Hematopoietic multipotent progenitor cell treated with erythropoietin and hydrocortisone succinate and interleukin-3 and kit ligand, for 17 days (in vitro differentiated cells): ENCODE measurements around the gene DOCK2.

Source experiments
- DNase-seq: peaks from one replicate; pipeline ENCODE4 v3.0.0-alpha.2; 2015; ENCODE audit warnings: low spot score

The DOCK2 gene

GRCh38 chr5:170126626-170127025 is 489.6 kb downstream of the DOCK2 start:
- DNase-seq, result no peak

DNA sequence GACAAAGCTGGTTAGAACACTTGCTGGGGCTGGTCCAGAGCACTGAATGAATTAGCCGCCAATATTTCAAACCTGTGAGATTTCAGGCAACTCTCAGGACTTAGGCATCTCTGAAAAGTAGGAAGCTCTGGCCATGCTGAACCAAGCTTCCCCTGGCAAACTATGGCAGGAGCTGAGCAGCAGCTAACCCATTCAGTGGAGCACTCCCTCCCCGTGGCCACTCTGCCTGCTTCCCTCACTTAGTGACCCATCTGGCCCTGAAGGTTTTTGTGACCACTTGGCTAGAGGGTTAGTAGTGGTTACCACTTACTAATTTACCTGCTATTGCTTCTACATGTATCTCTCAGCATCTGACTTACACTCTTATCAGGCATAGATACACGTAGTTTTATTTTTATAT is 494.2 kb downstream of the DOCK2 start:
- DNase-seq, result no peak

DNA sequence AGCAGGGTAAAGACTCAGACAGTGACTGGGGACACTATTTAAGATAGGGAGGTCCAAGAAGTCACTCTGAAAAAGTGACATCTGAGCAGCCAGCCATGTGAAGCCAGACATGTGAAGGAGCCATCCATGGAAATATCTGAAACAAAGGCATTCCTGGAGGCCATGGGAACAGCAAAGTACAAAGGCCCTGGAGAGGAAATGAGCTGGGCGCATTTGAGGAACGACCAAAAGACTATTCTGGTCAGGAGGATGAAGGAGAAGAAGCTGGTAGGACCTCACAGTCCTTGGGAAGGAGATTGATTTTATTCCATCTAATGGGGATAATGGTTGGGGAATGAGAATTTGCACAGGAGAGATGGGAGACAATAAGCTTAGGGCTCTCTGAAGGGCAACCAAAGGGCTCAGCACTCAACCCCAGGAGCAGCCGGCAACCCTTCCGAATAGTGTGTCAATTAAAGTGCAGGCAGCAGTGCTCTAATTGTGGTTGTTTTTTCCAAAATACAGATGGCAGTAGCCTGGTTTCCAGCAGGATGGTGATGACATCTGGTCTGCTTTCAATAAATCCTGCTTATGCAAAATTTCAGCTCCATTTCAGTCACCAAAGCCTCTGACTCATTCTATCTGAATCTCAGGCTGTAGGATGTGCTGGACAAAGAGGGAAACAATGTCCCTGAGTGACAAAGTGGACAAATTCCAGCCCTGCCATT is 495.3 kb downstream of the DOCK2 start:
- no peak for DNase-seq
